Femur (tissue), 1 donor: ENCODE data around the gene SHOC1.
"Not testable (repeated sequence)": the region's sequence is repeated elsewhere in the genome, so short reads cannot be mapped to it uniquely, and the experiment has no call there.

Experiments
- DNase-seq: peaks from one replicate; pipeline ENCODE4 v3.0.0-alpha.2; 2017

The SHOC1 gene

DNA sequence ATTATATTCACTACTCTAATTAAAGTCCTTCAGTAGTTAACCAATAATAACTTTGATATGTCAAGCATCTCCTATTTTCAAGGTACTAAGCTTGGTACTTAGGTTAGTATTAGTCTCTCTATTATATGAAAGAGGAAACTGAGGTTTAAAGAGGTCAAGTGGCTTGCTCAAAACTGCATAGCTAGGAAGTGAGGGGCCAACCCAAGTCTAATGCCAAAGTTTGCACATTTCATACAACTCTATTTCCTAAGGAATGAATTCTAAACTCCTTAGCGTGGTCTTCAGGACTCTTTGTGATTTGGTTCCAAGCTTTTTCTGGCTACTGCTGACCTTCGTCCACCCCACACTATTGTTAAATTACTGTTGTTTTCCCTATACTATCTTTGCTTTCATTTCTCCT lies 9.9 kb upstream of the SHOC1 start:
- no peak for DNase-seq

DNA sequence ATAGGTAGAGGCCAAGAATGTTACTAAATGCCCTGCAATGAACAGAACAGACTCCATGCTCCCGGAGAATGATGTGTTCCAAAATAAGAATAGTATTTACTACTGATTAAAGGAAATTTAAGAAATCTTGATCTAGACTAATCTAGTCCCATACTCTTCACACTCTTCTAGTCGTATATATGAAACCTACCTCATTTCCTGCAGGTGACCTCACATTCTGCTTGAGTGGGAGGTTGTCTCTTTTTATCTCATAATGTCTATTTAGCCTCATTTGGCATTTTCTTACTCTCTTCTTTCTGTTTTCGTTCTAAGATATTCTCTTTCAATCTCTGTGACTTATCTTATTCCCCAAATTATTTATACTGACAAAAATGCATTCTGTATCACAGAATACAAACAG lies 9.2 kb upstream of the SHOC1 start:
- DNase-seq = no peak

DNA sequence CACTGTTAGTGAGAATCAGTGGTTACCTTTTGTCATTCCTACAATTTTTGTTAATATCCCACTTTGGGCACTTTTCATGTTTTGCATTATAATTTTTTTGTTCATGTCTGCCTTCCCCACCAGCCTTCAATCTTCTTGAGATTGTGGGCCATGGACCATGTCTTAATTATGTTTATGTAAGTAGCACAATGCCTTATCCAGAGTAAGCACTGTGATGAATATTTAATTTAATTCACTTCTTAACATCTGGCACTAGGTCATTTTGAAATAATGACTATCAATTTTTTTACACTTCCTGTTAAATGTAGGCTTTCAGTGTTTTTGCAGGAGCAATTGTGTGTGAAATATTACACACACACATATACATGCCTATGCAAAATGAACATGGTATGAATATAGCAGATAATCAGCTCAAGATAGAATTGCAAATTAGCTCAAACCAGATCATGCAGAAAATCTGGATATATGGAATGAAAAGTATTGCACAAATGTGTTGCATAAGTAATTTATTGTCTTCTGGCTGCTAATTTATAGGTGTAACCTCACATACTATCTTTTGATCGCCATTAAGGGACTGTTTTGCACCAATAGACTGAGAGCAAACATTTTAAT lies 5.3 kb upstream of the SHOC1 start:
- no peak for DNase-seq

DNA sequence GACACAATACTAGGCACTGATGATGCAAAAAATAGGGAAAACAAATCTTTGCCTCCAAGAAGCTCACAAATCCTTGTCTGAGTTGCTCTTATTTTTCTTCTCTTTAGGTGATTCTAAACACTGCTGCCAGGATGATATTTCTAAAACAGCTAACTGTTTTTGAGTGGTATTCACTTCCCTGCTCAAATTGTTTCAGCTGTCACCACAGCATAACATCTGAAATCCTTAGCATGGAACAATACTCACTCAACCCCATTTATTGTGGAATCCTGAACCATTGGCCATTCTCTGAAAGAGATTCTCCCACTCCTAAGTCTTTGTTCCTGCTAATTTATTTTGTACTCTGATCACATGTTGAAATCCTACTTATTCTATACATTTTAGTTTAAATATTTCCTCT lies 4.8 kb upstream of the SHOC1 start:
- no peak for DNase-seq

DNA sequence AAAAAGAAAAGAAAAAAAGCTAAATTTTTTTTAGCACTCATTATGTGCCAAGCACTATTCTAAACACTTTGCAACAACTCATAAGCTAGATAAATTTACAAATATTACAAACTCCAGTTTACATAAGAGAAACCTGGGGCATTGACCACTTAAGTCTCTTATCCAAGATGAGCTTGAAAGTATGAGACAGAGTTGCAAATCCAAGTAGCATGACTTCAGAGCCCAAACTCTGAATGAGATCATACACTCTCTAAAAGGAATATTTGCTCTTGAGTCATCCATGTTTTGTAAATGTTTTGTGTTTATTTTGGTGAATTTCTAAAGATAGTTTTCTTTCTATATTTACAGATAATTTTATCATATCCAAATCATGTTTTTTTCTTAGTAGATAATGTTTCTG lies 4.0 kb upstream of the SHOC1 start:
- DNase-seq = no peak

DNA sequence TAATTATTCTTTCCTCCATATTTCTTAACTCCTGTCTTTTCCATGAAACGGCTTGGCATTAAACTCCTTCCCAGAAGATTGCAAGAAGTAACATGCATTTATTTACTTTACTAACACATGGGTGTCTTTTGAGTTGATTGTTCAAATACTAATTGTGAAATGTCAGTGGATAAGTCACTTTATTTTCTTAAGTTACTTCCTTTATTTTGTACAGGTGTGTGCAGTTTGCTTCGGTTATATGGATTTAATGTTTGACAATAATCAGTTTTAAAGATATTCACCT lies 761 bp upstream of the SHOC1 start:
- no peak for DNase-seq

DNA sequence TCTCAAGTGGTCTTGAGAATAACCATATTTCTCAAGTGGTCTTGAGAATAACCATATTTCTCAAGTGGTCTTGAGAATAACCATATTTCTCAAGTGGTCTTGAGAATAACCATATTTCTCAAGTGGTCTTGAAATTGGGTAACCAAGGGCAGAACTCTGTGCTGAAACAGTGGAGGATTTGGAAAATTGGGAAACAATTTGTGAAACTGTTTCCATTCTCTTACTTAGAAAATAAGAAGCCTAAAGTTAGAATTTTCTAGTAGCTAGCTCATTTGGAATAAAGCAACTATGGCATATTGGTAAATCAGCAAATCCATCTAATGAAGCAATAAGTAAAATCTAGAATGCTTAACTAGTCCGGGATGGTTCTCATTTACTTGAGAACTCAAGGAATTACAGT lies 2.9 kb downstream of the SHOC1 start:
- not testable (repeated sequence) for DNase-seq

DNA sequence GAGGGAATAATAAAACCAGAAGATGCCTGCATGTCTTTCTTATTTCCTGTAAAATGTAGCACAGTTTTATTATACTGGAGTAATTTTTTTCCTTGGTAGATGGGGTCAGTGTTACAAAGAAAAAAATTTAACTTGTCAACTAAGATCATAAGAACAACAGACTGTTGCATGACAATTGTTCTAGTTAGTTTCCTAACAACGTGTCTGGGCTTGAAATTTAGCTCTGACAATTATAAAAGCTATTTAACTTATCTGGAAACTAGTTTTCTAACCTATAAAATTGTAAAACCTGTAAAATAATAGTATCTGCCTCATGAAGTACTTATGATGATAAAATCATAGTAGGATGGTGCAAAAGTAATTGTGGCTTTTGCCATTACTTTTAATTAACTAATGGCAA lies 4.9 kb downstream of the SHOC1 start:
- DNase-seq = no peak

DNA sequence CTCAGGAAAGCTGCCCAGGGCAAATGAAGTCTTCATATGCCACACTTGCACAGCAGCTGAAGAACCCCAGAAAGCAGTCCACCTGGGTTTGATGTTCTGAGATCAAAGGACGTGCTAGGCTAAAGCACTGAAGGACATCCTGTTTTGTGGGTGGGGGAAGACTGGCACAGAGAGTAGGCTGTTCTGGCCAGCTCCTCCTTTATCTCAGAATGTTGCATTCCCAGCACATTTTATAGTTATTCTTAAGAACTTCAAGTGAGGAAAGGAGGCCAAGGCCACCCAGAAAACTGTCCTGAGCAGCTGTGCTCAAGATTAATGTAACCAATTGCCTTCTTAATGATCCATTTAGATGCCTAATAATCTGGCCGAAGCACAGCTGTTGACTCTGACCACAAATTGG lies 10.9 kb downstream of the SHOC1 start:
- no peak for DNase-seq

DNA sequence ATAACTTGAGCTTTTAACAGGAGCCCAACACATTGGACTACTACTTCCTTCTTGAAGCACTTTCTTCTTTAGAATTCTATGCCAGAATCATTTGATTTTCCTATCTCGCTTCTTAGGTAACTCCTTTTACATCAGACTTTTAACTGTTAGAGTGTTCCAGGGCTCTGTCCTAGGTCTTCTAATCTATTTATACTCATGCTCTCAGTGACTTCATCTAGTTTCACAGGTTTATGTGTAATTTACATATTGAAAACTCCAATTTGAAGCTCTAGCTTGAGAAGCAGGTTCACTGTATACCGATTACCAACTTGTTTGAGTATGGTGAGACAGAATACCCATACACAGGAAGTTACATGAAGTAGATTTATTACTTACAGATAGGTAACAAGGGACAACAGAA lies 11.3 kb downstream of the SHOC1 start:
- DNase-seq = no peak

DNA sequence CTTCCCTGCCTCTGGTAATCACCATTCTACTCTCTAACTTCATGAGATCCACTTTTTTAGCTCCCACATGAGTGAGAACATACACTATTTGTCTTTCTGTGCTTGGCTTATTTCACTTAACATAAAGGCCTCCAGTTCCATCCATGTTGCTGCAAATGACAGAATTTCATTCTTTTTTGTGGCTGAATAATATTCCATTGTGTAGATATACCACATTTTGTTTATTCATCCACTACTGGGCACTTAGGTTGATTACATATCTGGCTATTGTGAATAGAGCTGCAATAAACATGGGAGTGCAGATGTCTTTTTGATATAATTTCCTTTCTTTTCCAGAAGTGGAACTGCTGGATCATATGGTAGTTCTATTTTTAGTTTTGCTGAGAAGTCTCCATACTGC lies 28.7 kb downstream of the SHOC1 start:
- DNase-seq = no peak

DNA sequence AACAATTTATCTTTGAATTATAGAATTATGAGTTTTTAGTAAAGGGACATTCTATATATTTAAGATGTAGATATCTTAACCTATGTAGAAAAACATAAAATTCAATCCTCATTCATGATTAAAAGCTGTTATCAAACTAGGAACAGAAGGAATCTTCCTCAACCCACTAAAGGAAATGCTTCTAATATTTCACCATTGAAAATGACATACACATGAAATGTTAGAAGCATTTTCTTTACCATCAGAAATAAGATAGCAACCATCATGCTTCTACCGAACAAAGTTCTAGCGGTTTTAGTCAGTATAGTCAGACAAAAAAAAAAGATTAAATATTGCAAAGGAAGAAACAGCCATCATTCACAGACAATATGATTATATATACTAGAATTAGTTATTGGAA lies 32.2 kb downstream of the SHOC1 start:
- DNase-seq = no peak

DNA sequence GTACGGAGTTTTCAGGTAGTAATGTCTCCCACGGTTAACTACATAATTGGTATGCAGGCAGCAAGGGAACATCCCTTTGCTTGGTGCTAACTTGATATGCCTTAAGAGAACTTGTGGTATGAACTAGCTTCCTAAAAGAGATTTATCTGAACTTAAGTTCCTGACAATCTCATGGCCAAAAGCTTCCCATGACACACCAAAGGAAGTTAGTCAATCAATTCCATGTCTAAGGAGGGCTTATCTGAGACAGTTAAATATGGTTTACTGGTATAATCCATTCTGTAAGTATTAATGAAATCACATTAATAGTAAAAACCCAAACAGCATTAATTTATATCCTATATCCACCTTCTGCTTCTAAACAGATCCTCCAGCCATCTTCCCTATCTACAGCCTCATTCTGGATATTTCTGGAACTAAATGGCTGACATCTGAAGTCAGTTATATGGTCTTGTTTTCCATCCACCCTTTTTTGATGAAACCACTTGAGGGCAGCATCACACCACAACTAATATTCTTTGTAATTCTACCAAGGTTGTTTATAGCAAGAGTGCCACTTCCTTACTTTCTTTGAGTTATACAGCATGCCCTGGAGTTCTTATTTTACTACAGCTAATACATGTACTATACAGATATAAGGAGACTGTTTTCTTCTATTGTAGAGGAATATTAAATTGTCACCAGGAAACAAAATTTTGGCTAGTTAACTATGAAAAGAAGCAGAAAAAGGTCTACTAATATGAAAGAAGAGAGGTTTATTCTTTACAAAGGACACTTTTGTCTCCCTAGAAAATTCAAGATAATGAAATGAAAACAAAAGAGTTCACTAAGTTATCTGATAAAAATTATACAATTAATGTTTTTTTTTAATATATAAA lies 34.7 kb downstream of the SHOC1 start:
- DNase-seq = peak; percentile 55

DNA sequence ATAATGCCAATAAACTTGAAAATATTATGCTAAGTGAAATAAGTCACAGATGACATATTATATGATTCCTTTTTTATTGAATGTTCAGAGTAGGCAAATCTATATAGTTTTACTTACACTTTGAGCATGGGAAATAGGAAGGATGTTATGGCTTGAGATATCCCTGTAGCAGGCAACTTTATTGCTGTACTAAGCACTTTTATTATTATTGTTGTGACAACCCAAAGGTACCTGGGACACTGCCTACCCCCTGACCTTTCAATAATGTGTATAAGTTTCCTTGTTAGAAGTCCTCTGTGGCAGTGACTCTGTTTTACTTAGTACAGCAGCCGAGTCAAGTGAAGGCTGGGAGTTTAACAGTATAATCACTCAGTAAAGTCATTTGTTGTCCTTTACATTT lies 39.9 kb downstream of the SHOC1 start:
- no peak for DNase-seq

DNA sequence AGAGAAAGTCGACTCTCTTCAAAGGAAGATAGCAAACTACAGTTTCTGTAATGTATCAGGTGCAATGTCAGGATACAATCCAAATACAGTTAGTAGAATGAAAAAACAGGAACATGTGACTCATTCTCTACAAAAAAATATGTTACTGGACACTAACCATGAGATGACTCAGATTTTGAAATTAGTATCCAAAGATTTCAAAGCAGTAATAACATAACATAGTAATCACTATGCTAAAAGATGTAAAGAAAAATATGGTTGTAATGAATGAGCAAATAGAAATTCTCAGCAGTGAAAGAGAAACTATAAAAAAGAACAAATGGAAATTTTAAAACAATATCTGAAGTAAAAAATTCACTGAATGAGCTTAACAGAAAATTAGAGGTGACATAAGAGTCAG lies 42.3 kb downstream of the SHOC1 start:
- DNase-seq = no peak
